ENCODE data around the gene SSH2. TPM values are rescaled to one million over a fixed set of nuclear protein-coding genes. Genes with fewer than 3 reads are reported as not detected.

Gene SSH2
- total RNA-seq, 2 donors from 2014 or later: 36.1 to 36.8 TPM

GRCh38 chr17:29576214-29577000, 353.6 kb downstream of the SSH2 start:
- H3K9me3 ChIP-seq: no peaks in the 10 kb centered on the region
- H3K36me3 ChIP-seq: peaks cover 76% of the 10 kb centered on the region
- peaks cover 0 to 39% of the 10 kb centered on the region in 2 donors for H3K4me1 ChIP-seq
- H3K4me3 ChIP-seq: no peak overlapping the region
- no peak for DNase-seq (ENCODE audit: low spot score)
- TF ChIP-seq CTCF (IDR thresholded peaks at IDR 0.05): no peak
- H3K27me3 ChIP-seq: no peaks in the 10 kb centered on the region
- no peak overlapping the region for H3K27ac ChIP-seq

Other genes starting within 250 kb of the SSH2 start
- gene EFCAB5, start 11.4 kb upstream of the SSH2 start, total RNA-seq: not detected
- 10 to 100 TPM; 14.7 to 16.6 TPM for gene NSRP1, start 186.6 kb upstream of the SSH2 start, total RNA-seq

All from right atrium auricular region (tissue), 2 donors.